ENCODE measurements around the gene VPS13A.
"Not testable (repeated sequence)": the region's sequence is repeated elsewhere in the genome, so short reads cannot be mapped to it uniquely, and the experiment has no call there.

The VPS13A gene

GRCh38 chr9:77426712-77427111 lies 249.4 kb downstream of the VPS13A start:
- DNase-seq, result no peak

- DNase-seq, result no peak
Observed at GRCh38 chr9:77427256-77427927, 250.1 kb downstream of the VPS13A start.

- no peak for DNase-seq
Observed at GRCh38 chr9:77429928-77430327, 252.6 kb downstream of the VPS13A start.

GRCh38 chr9:77432053-77432452 lies 254.7 kb downstream of the VPS13A start:
- no peak for DNase-seq

- DNase-seq, result peak; percentile 41 to 44
Observed at GRCh38 chr9:77433675-77434445, 256.5 kb downstream of the VPS13A start.

- DNase-seq, result no peak
Observed at GRCh38 chr9:77435277-77435676, 257.9 kb downstream of the VPS13A start.

GRCh38 chr9:77435688-77436087 lies 258.4 kb downstream of the VPS13A start:
- no peak for DNase-seq

- no peak for DNase-seq
Observed at GRCh38 chr9:77438653-77439052, 261.3 kb downstream of the VPS13A start.

GRCh38 chr9:77440057-77440456 lies 262.7 kb downstream of the VPS13A start:
- no peak for DNase-seq

- DNase-seq, result not testable (repeated sequence)
Observed at GRCh38 chr9:77441124-77441523, 263.8 kb downstream of the VPS13A start.

- no peak for DNase-seq
Observed at GRCh38 chr9:77442436-77442835, 265.1 kb downstream of the VPS13A start.

- DNase-seq, result no peak
Observed at GRCh38 chr9:77447646-77448045, 270.3 kb downstream of the VPS13A start.

- DNase-seq, result no peak
Observed at GRCh38 chr9:77449240-77450084, 272.1 kb downstream of the VPS13A start.

- no peak for DNase-seq
Observed at GRCh38 chr9:77450085-77450475, 272.7 kb downstream of the VPS13A start.

GRCh38 chr9:77451507-77451906 lies 274.2 kb downstream of the VPS13A start:
- DNase-seq, result no peak

- DNase-seq, result no peak
Observed at GRCh38 chr9:77453825-77454647, 276.7 kb downstream of the VPS13A start.

- DNase-seq, result no peak
Observed at GRCh38 chr9:77454663-77455062, 277.3 kb downstream of the VPS13A start.

GRCh38 chr9:77455312-77455927 lies 278.1 kb downstream of the VPS13A start:
- peak in 1 of 2 donors; percentile 17 for DNase-seq

GRCh38 chr9:77456829-77457437 lies 279.6 kb downstream of the VPS13A start:
- DNase-seq, result peak; percentile 79 to 81

- peak; percentile 68 to 69 for DNase-seq
Observed at GRCh38 chr9:77457916-77458592, 280.7 kb downstream of the VPS13A start.

GRCh38 chr9:77460938-77461337 lies 283.6 kb downstream of the VPS13A start:
- no peak for DNase-seq

Data from CD4-positive, alpha-beta T cell treated with Interleukin-4 for 1 hour (primary cell).